Measurements from ENCODE around the gene GAMT.
"Not testable (repeated sequence)": the region's sequence is repeated elsewhere in the genome, so short reads cannot be mapped to it uniquely, and the experiment has no call there.

GAMT gene

GRCh38 chr19:1401138-1401888, at the start of gene GAMT:
GAMT (minus strand) TSS chr19:1401542; CDS start chr19:1401476, 66 bp downstream.
- DNase-seq: peak; percentile 32

GRCh38 chr19:1449467-1450442, 48.4 kb upstream of the GAMT start, which contains the start of gene APC2:
APC2 (plus strand) TSS chr19:1450121; CDS start chr19:1453002, 2,881 bp downstream.
- no peak for DNase-seq

GRCh38 chr19:1447944-1448343, 46.6 kb upstream of the GAMT start:
- DNase-seq: no peak

GRCh38 chr19:1447504-1447903, 46.2 kb upstream of the GAMT start:
- DNase-seq: no peak

- DNase-seq: no peak
Measured at GRCh38 chr19:1446713-1447481, 45.6 kb upstream of the GAMT start.

- no peak for DNase-seq
Measured at GRCh38 chr19:1445932-1446712, 44.8 kb upstream of the GAMT start.

- peak; percentile 62 for DNase-seq
Measured at GRCh38 chr19:1445185-1445931, 44.0 kb upstream of the GAMT start.

GRCh38 chr19:1441677-1442438, 40.5 kb upstream of the GAMT start:
- no peak for DNase-seq

GRCh38 chr19:1441022-1441426, 39.7 kb upstream of the GAMT start:
- no peak for DNase-seq

GRCh38 chr19:1440418-1440801, 39.1 kb upstream of the GAMT start:
- no peak for DNase-seq

GRCh38 chr19:1439525-1440417, 38.4 kb upstream of the GAMT start:
- not testable (repeated sequence) for DNase-seq

GRCh38 chr19:1438933-1439354, 37.6 kb upstream of the GAMT start:
- no peak for DNase-seq

- peak; percentile 94 for DNase-seq
Measured at GRCh38 chr19:1438035-1438932, 36.9 kb upstream of the GAMT start, which contains the start of gene RPS15. RPS15 (plus strand) TSS chr19:1438396; CDS start chr19:1438426, 30 bp downstream.

GRCh38 chr19:1437609-1438008, 36.3 kb upstream of the GAMT start:
- no peak for DNase-seq

GRCh38 chr19:1435378-1435989, 34.1 kb upstream of the GAMT start:
- DNase-seq: no peak

- DNase-seq: no peak
Measured at GRCh38 chr19:1434577-1435060, 33.3 kb upstream of the GAMT start.

- DNase-seq: no peak
Measured at GRCh38 chr19:1434040-1434366, 32.7 kb upstream of the GAMT start.

Data from CD4-positive, alpha-beta T cell treated with Interleukin-4 for 4 hours (primary cell).